ENCODE results near the gene ZNF91. TPM values are rescaled to one million over a fixed set of nuclear protein-coding genes. Genes with fewer than 3 reads are reported as not detected.

The ZNF91 gene
- polyA plus RNA-seq, 1 donor from 2014 or later, result 77.8 TPM

DNA sequence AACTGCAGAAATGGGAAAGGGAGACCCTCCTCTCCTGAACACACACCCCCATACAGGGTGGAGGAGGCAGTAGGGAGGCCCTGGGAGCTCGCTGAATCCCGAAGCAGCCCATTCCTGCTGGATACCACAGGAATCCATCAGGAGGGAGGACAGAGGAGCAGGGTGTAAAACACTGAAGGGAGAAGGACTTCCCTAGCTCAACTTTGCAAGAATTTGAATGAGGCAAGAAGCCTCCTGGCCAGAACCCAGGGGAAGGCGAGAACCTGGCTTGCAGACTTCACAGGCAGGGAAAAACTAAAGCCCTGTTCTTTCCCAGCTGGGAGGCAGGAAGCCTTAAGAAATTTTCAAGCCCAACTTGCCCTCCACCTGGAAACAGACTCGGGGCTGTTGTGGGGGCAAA, 43.5 kb downstream of the ZNF91 start:
- no peak overlapping the region for H3K27ac ChIP-seq (ENCODE audit: low read length)
- no peak overlapping the region for H2AFZ ChIP-seq (ENCODE audit: low read depth, low read length)
- H3F3A ChIP-seq (ENCODE audit: insufficient read depth, low read length, poor library complexity, severe bottlenecking), result no peaks in the 10 kb centered on the region
- H4K20me1 ChIP-seq (ENCODE audit: insufficient read depth), result no peaks in the 10 kb centered on the region
- no peaks in the 10 kb centered on the region for H3K9me2 ChIP-seq (ENCODE audit: insufficient read depth, low read length)
- H3K36me3 ChIP-seq (ENCODE audit: insufficient read depth, low read length), result peaks cover 20% of the 10 kb centered on the region
- H3K79me2 ChIP-seq (replicated peaks; ENCODE audit: insufficient read depth, low read length), result peaks cover 76% of the 10 kb centered on the region
- H3K4me2 ChIP-seq (ENCODE audit: low read length), result no peak overlapping the region
- TF ChIP-seq RAD21 (conservative IDR thresholded peaks at IDR 0.05) (no peak), MXI1 (conservative IDR thresholded peaks at IDR 0.05; ENCODE audit: poor library complexity, severe bottlenecking) (no peak), EZH2 (IDR thresholded peaks at IDR 0.05; ENCODE audit: borderline replicate concordance, insufficient read depth, low read length, poor library complexity, severe bottlenecking) (no peak), SMC3 (conservative IDR thresholded peaks at IDR 0.05; ENCODE audit: poor library complexity) (no peak), REST (IDR thresholded peaks at IDR 0.05; ENCODE audit: borderline replicate concordance) (no peak), POLR2AphosphoS5 (IDR thresholded peaks at IDR 0.05) (no peak), TAF1 (IDR thresholded peaks at IDR 0.05; ENCODE audit: low read depth) (no peak), EP300 (conservative IDR thresholded peaks at IDR 0.05; ENCODE audit: poor library complexity, severe bottlenecking) (no peak)
- TF ChIP-seq, protein P1, sequence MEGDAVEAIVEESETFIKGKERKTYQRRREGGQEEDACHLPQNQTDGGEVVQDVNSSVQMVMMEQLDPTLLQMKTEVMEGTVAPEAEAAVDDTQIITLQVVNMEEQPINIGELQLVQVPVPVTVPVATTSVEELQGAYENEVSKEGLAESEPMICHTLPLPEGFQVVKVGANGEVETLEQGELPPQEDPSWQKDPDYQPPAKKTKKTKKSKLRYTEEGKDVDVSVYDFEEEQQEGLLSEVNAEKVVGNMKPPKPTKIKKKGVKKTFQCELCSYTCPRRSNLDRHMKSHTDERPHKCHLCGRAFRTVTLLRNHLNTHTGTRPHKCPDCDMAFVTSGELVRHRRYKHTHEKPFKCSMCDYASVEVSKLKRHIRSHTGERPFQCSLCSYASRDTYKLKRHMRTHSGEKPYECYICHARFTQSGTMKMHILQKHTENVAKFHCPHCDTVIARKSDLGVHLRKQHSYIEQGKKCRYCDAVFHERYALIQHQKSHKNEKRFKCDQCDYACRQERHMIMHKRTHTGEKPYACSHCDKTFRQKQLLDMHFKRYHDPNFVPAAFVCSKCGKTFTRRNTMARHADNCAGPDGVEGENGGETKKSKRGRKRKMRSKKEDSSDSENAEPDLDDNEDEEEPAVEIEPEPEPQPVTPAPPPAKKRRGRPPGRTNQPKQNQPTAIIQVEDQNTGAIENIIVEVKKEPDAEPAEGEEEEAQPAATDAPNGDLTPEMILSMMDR (IDR thresholded peaks at IDR 0.05; ENCODE audit: poor library complexity, severe bottlenecking), result no peak
- no peaks in the 10 kb centered on the region for H3K27me3 ChIP-seq (ENCODE audit: insufficient read depth, low read depth, low read length)
- H3K9ac ChIP-seq (ENCODE audit: low read length), result no peak overlapping the region
- no peak overlapping the region for H3K4me3 ChIP-seq (ENCODE audit: low read length)
- peaks cover 57% of the 10 kb centered on the region for H3K9me3 ChIP-seq (ENCODE audit: low read length)

DNA sequence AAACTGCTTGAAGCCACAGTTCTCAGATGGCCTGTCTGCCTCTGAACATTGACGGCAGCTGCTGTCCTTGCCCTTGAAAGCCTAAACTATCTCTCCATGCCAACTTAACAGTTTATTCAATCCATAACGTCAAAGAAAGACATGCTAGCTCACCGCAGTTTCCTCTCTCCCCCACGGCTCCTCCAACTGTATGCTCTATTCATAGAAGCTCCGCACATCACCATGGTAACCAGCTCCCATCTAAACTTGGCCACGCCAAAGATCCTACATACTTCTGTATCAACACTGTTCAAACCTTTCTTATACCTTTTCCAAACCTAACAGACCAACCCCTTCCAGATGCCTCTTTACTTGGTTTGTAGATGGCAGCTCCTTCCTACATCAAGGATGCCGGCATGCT, 48.6 kb downstream of the ZNF91 start:
- Histone ChIP-seq H3K9me3 (ENCODE audit: low read length) (peaks cover 65% of the 10 kb centered on the region), H3F3A (ENCODE audit: insufficient read depth, low read length, poor library complexity, severe bottlenecking) (no peaks in the 10 kb centered on the region), H3K4me3 (ENCODE audit: low read length) (no peak overlapping the region), H3K27me3 (ENCODE audit: insufficient read depth, low read depth, low read length) (no peaks in the 10 kb centered on the region), H3K79me2 (replicated peaks; ENCODE audit: insufficient read depth, low read length) (peaks cover 41% of the 10 kb centered on the region), H2AFZ (ENCODE audit: low read depth, low read length) (no peak overlapping the region), H3K36me3 (ENCODE audit: insufficient read depth, low read length) (peaks cover 27% of the 10 kb centered on the region), H3K27ac (ENCODE audit: low read length) (no peak overlapping the region), H3K4me2 (ENCODE audit: low read length) (no peak overlapping the region), H3K9ac (ENCODE audit: low read length) (no peak overlapping the region), H3K9me2 (ENCODE audit: insufficient read depth, low read length) (no peaks in the 10 kb centered on the region), H4K20me1 (ENCODE audit: insufficient read depth) (no peaks in the 10 kb centered on the region)
- TF ChIP-seq SMC3 (conservative IDR thresholded peaks at IDR 0.05; ENCODE audit: poor library complexity) (no peak), EP300 (conservative IDR thresholded peaks at IDR 0.05; ENCODE audit: poor library complexity, severe bottlenecking) (no peak), POLR2AphosphoS5 (IDR thresholded peaks at IDR 0.05) (no peak), RAD21 (conservative IDR thresholded peaks at IDR 0.05) (no peak), REST (IDR thresholded peaks at IDR 0.05; ENCODE audit: borderline replicate concordance) (no peak), MXI1 (conservative IDR thresholded peaks at IDR 0.05; ENCODE audit: poor library complexity, severe bottlenecking) (no peak)
- TF ChIP-seq, protein P1 (IDR thresholded peaks at IDR 0.05; ENCODE audit: poor library complexity, severe bottlenecking), result no peak
